HG02870 (cell line): ENCODE measurements around the gene PPIH.
"Not testable (repeated sequence)": the region's sequence is repeated elsewhere in the genome, so short reads cannot be mapped to it uniquely, and the experiment has no call there.

Experiments
- ATAC-seq: cut with Tn5 transposase; IDR thresholded peaks from one replicate; pipeline ENCODE4 v1.9.1; 2021; ENCODE audit warnings: mild to moderate bottlenecking, moderate library complexity; ENCODE audit not compliant: unreplicated experiment

Gene PPIH

GRCh38 chr1:42657981-42658876, at the start of gene PPIH:
Gene PPIH (plus strand): TSS chr1:42658423. CDS start chr1:42658447, 24 bp downstream.
- ATAC-seq: peak; percentile 96

GRCh38 chr1:42613803-42614131, 44.5 kb upstream of the PPIH start:
- no peak for ATAC-seq

DNA sequence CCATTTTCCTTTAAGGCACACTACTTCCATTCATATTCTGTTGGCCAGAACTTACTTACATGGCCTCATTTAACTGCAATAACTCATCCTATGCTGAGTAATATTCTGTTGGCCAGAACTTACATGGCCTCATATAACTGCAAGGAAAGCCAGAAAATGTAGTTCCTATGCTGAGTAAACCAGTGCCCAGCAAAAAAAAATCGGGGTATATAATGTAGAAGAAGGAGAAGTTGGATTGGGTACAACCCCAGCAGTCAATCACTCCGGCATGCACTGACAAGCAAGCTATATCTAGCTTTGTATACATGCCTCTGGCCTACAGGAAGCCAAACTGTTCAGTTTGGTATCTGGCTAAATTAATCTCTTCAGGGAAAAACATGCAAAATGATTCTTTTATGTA, 39.4 kb upstream of the PPIH start:
- no peak for ATAC-seq

GRCh38 chr1:42620307-42620706, 37.9 kb upstream of the PPIH start:
- no peak for ATAC-seq

DNA sequence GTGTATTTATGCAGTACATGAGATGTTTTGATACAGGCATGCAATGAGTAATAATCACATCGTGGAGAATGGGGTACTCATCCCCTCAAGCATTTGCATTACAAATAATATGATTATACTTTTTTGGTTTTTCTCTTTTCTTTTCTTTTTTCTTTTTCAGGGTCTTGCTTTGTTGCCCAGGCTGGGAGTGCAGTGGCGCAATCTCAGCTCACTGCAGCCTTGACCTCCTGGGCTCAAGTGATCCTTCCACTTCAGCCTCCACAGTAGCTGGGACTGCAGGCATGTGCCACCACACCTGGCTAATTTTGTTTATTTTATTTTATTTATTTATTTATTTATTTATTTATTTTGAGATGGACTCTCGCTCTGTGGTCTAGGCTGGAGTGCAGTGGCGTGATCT, 37.0 kb upstream of the PPIH start:
- not testable (repeated sequence) for ATAC-seq

DNA sequence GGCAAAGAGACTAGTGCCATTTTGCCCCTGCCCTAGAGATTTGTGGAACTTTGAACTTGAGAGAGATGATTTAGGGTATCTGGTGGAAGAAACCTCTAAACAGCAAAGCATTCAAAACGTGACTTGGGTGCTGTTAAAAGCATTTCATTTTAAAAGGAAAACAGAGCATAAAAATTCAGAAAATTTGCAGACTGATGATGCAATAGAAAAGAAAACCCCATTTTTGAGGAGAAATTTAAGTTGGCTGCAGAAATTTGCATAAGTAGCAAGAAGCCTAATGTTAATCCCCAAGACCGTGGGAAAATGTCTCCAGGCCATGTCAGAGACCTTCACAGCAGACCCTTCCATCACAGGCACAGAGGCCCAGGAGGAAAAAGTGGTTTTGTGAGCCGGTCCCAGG, 31.0 kb upstream of the PPIH start:
- not testable (repeated sequence) for ATAC-seq

GRCh38 chr1:42639116-42639515, 19.1 kb upstream of the PPIH start:
- ATAC-seq: no peak

- ATAC-seq: no peak
Measured at GRCh38 chr1:42646056-42646455, 12.2 kb upstream of the PPIH start.

- ATAC-seq: no peak
Measured at GRCh38 chr1:42657201-42657600, 1.0 kb upstream of the PPIH start.

DNA sequence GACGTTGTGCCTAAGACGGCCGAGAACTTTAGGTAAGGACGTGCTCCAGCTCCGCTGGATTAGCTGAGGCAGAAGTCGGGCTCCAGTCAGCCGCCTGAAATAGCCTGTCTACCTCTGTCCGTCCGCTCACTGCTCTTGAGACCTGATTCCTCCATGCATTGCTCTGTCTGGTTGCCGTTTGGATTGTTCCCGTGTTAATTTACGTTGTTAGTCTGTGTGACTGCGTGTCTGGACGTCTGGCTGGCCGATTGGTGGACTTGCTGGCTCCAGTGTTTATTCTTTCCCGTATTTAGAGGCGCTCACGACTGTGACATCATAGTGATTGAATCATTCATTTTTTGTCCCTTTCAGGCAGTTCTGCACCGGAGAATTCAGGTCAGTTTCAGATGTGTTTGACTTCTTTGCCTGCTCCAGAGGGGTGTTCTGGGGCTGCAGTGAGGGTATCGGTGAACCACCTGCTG, 684 bp downstream of the PPIH start:
- ATAC-seq: no peak

DNA sequence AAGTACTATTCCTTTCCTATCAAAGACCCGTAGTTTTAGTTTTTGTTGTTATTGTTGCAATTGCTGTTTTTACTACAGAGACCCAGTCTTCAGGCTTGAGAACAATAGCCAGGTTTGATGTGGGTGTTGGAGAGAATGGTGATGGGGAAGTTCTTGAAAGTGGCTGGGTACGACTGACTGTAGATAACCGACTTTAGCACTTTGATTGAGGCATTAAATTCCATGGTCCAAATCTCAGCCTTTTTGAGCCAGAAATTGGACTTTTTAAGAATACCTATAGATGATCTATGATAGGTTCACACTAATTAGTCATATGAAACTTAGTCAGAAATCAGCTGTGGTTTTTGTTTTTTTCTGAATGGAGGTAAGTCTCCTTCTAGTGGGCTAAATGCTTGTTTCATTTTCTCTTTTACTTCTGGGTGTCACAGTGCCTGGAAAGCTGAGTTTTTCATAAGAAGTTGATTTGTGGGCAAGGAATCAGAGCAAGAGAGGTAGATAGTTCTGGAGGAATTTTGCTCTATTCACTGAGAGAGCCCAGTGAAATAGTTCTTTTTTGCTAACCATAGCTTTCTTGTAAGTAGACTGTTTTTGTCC, 2.8 kb downstream of the PPIH start:
- ATAC-seq: no peak

DNA sequence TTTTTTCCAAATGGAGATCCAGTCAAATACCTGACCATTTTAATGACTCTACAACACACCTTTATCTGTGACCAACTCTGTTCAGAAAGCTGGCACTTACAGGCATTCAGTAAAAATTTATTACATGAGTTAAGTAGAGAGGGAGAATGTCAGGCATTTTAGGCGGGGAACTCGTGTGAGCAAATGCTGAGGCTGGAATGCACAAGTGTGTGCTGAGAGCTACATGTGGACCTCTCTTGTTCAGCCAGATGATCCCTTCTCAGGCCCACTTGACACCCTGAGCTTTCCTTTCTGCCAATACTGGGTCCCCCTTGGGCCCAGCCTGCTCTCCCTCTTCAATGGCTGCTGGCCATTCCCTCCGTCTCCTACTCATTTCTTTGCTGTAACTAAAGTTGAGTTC, 11.7 kb downstream of the PPIH start:
- ATAC-seq: no peak

- no peak for ATAC-seq
Measured at GRCh38 chr1:42670425-42670824, 12.2 kb downstream of the PPIH start.

DNA sequence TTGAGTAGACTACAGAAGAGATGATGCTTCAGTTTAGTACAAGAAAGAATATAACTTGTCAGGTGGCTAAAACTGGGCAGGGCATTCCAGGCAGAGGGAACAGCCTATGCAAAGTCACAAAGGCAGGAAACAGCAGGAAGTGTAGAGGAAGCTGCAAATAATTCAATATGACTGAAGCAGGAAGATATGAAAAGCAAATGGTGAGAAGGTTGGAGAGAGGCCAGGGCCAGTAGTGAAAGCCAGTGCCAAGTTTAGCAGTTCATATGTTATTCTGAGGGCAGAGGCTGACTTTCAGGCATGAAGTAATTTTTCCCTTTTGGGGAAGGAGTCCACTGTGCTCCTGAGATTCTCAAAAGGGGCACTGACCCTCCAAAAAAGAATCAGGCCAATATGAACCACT, 16.0 kb downstream of the PPIH start:
- ATAC-seq: no peak

DNA sequence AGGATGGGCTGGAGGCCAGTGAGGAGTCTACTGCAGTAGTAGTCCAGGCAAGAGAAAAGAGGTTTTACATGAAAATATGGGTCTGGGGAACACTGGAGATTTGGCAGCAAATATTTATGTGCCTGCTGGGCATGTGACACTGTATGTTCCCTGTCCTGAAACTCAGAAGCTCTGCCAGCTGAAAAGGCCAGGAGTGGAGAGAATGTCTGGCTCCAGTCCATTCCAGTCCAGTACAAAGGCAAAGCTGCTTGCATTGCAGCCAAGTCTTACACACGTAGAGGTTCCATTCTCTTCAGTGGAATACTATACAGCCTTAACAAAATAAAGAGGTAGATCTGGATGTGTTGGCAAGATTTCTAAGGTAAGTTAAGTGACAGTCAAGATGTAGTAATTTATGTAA, 16.5 kb downstream of the PPIH start:
- no peak for ATAC-seq

GRCh38 chr1:42675467-42675866, 17.2 kb downstream of the PPIH start:
- no peak for ATAC-seq

DNA sequence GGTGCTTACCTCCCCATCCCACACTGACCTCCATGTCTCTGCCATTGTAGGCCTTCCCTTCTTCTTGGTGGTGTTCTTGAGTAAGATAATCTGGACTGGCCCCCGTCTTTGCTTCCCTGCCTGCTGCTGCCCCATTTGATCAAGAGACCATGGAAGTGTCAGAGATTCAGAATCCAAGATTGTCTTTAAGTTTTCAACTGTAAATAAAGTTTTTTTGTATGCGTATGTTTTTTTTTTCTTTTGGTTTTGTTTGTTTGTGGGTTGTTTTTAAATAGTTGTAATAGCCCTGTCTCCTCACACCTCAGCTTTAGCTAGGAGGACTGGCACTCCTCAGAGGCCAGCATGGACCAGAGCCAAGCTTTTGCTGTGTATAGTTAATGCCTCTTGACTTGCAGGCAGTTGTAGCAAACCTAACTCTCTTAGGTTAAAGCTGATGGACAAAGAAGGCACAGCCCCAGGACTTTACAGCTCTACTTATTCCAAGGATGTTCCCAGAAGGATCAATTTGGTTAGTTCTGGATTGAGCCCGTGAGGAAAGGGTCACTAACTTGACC, 18.4 kb downstream of the PPIH start:
- ATAC-seq: no peak

- no peak for ATAC-seq
Measured at GRCh38 chr1:42679364-42679983, 21.3 kb downstream of the PPIH start.

DNA sequence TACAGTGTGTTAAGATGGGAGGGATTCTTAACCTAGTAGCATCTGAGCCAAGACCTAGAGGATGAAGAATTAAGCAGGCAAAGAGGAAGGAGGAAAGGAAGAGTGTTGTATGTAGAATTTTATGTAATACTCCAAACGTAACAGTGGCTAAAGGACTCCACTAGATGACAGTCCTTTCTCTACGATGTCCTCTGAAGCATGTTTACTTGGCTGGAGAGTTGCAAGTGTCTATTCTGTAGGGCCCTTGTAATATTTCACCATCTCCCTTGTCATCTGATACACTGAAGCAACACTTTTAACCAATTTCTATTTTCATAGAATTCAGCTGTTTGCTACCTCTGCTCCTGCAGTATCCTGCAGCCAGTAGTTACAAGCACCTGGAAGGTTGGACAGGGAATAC, 21.8 kb downstream of the PPIH start:
- no peak for ATAC-seq

GRCh38 chr1:42680921-42681683, 22.9 kb downstream of the PPIH start:
- no peak for ATAC-seq
